Central memory CD8-positive, alpha-beta T cell (primary cell): Measurements from ENCODE around the gene MACF1.
"Not testable (repeated sequence)": the region's sequence is repeated elsewhere in the genome, so short reads cannot be mapped to it uniquely, and the experiment has no call there.

ENCODE experiments used
- ATAC-seq: fragments of 150-1000 bp; cut with Tn5 transposase; replicated peaks from 2 replicates; pipeline ENCODE4 v1.10.0; 2022; ENCODE audit warnings: mild to moderate bottlenecking, moderate FRiP score, moderate number of reproducible peaks; ENCODE audit not compliant: poor library complexity, severe bottlenecking; ENCODE audit errors: extremely low read depth
- DNase-seq, 2 donors: peaks; one replicate each; pipeline ENCODE4 v3.0.0; 2021; ENCODE audit warnings: low spot score in 2 of 2
- H3K27ac Mint-ChIP-seq: one replicate; pipeline ENCODE4 v1.8.0; 2022; ENCODE audit warnings: low read depth, mild to moderate bottlenecking, moderate library complexity, mixed read lengths
- H3K27me3 Mint-ChIP-seq: one replicate; pipeline ENCODE4 v1.8.0; 2022; ENCODE audit warnings: mixed read lengths
- H3K36me3 Mint-ChIP-seq: one replicate; pipeline ENCODE4 v1.8.0; 2022; ENCODE audit warnings: mild to moderate bottlenecking, moderate library complexity, mixed read lengths; ENCODE audit not compliant: insufficient read depth
- H3K4me1 Mint-ChIP-seq: one replicate; pipeline ENCODE4 v1.8.0; 2022; ENCODE audit warnings: mixed read lengths
- H3K4me3 Mint-ChIP-seq: one replicate; pipeline ENCODE4 v1.8.0; 2022; ENCODE audit warnings: mild to moderate bottlenecking, moderate library complexity, mixed read lengths
- H3K9me3 Mint-ChIP-seq: one replicate; pipeline ENCODE4 v1.8.0; 2022; ENCODE audit warnings: mixed read lengths

The MACF1 gene

DNA sequence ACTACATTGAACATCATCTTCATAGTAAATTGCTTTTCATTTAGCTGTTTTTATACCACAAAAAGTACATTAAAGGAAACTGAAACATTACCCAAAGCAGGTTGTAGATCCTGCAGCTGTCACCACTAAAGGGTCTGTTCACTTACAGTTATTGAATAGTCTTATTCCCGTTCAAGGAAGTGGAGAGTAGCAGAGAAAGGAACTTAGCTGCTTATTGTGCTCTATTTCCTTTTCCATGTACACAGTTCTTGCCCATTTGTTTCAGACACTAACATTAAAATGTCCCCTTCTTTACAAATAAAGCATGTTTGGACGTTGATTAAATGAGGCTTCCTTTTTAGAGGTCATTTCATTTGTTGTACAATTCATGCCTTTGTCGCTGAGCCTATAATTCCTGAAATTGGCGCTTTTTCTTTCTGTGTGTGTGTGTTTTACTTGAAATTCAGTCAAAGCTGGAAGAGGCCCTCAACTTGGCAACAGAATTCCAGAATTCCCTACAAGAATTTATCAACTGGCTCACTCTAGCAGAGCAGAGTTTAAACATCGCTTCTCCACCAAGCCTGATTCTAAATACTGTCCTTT lies 242.6 kb downstream of the MACF1 start:
- Mint-ChIP-seq H3K36me3 (peaks cover 92% of the 10 kb centered on the region), H3K27ac (no peak overlapping the region), H3K4me3 (no peak overlapping the region), H3K9me3 (no peaks in the 10 kb centered on the region), H3K4me1 (peaks cover 7% of the 10 kb centered on the region), H3K27me3 (no peaks in the 10 kb centered on the region)
- ATAC-seq (no peak), DNase-seq (no peak)

DNA sequence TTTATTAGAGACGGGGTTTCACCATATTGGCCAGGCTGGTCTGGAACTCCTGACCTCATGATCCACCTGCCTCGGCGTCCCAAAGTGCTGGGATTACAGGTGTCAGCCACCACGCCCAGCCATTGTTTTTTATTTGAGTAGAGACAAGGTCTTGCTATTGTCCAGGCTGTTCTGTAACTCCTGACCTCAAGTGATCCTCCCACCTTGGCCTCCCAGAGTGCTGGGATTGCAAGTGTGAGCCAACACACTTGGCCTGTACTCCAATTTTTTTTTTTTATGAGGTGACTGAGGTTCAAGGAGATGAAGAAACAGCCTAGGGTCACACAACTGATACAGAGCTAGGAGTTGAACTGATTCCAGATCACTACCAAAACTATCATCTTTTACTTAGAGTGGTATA lies 245.5 kb downstream of the MACF1 start:
- DNase-seq, H3K27me3 Mint-ChIP-seq, H3K4me1 Mint-ChIP-seq, ATAC-seq, H3K27ac Mint-ChIP-seq, H3K9me3 Mint-ChIP-seq, H3K4me3 Mint-ChIP-seq: not testable (repeated sequence)
- H3K36me3 Mint-ChIP-seq = peaks cover 88% of the 10 kb centered on the region

DNA sequence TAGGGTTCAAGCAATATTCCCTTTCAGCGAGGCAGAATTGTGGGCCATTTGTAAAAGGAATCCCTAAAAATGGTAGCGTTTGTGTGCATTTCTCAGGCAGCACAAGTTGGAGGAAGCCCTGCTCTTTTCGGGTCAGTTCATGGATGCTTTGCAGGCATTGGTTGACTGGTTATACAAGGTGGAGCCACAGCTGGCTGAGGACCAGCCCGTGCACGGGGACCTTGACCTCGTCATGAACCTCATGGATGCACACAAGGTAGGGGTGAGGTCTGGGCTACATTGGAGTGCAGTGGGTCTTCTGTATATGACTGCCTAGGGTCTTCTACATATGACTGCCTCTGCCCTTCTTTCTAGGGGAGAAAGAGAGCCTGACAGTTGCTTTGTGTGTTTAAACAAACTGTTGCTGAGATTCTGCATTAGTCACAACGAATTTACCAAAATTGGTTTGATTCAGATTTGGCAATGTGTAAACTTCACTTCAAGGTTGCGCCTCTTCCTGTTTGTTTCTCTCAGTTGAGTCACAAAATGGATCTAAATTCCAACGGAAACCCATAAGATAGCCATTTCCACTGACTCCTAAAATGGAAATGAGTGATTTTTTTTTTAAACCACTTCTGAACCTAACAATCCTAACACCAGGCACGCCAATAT lies 246.6 kb downstream of the MACF1 start:
- H3K4me3 Mint-ChIP-seq = no peak overlapping the region
- H3K27me3 Mint-ChIP-seq = no peaks in the 10 kb centered on the region
- DNase-seq = no peak
- ATAC-seq = no peak
- no peaks in the 10 kb centered on the region for H3K9me3 Mint-ChIP-seq
- H3K27ac Mint-ChIP-seq = no peak overlapping the region
- peaks cover 88% of the 10 kb centered on the region for H3K36me3 Mint-ChIP-seq
- H3K4me1 Mint-ChIP-seq = no peaks in the 10 kb centered on the region

DNA sequence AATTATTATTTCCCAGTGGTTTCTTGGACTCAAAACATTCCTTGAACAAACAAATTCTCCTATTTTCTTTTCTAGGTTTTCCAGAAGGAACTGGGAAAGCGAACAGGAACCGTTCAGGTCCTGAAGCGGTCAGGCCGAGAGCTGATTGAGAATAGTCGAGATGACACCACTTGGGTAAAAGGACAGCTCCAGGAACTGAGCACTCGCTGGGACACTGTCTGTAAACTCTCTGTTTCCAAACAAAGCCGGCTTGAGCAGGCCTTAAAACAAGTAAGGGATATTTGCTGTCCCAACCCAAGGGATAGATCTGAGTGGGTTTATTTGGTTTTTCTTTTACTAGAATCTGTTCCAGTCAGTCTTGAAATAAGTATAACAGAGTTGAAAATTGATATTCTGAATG lies 247.6 kb downstream of the MACF1 start:
- DNase-seq (no peak), ATAC-seq (no peak)
- Mint-ChIP-seq H3K4me3 (no peak overlapping the region), H3K9me3 (no peaks in the 10 kb centered on the region), H3K27ac (no peak overlapping the region), H3K36me3 (peaks cover 90% of the 10 kb centered on the region), H3K27me3 (no peaks in the 10 kb centered on the region), H3K4me1 (no peaks in the 10 kb centered on the region)

DNA sequence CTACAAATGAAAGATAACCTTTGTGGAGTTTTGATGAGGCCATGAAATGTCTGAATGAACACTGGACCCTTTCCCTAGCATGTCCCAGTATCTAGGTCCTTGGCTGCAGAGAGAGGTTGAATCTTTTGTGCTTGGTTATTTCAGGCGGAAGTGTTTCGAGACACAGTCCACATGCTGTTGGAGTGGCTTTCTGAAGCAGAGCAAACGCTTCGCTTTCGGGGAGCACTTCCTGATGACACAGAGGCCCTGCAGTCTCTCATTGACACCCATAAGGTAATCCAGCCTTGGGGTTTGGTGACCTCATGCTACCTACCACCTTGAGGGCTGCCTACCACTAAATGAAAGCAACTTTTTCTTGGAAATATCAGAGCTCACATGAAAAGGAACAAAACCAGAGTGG lies 248.0 kb downstream of the MACF1 start:
- no peak overlapping the region for H3K4me3 Mint-ChIP-seq
- no peak overlapping the region for H3K27ac Mint-ChIP-seq
- H3K27me3 Mint-ChIP-seq = no peaks in the 10 kb centered on the region
- ATAC-seq = no peak
- peaks cover 90% of the 10 kb centered on the region for H3K36me3 Mint-ChIP-seq
- H3K4me1 Mint-ChIP-seq = peaks cover 3% of the 10 kb centered on the region
- DNase-seq = no peak
- H3K9me3 Mint-ChIP-seq = no peaks in the 10 kb centered on the region

DNA sequence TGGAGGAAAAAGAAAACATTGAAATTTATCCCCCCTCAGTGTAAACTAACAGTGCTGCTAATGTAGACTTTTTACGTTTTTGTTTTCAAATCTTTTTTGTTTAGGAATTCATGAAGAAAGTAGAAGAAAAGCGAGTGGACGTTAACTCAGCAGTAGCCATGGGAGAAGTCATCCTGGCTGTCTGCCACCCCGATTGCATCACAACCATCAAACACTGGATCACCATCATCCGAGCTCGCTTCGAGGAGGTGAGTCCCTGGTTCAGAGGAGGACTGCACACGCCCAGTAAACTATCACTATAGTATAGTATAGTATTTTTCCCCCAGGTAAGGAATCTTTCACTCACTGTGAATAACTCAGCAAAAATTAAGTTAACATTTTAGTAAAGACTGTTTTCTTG lies 249.1 kb downstream of the MACF1 start:
- Mint-ChIP-seq H3K4me3 (no peak overlapping the region), H3K4me1 (peaks cover 9% of the 10 kb centered on the region), H3K27me3 (no peaks in the 10 kb centered on the region), H3K27ac (no peak overlapping the region), H3K9me3 (no peaks in the 10 kb centered on the region), H3K36me3 (peaks cover 90% of the 10 kb centered on the region)
- ATAC-seq (no peak), DNase-seq (no peak)

DNA sequence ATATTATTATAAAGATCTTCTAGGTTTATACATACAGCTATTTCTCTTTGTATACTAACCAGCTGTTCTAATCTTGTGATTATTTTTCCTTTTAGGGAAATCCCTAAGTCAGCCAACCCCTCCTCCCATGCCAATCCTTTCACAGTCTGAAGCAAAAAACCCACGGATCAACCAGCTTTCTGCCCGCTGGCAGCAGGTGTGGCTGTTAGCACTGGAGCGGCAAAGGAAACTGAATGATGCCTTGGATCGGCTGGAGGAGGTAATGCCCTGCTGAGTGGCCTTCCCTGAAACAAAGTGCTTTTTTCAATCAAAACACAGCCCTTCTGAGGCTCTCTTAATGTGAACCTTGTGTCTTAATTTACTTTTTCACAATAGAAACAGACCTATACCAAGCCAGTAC lies 254.5 kb downstream of the MACF1 start:
- Mint-ChIP-seq H3K27ac (no peak overlapping the region), H3K27me3 (no peaks in the 10 kb centered on the region), H3K4me1 (peaks cover 9% of the 10 kb centered on the region), H3K9me3 (no peaks in the 10 kb centered on the region), H3K36me3 (peaks cover 97% of the 10 kb centered on the region), H3K4me3 (no peak overlapping the region)
- DNase-seq = no peak
- no peak for ATAC-seq

DNA sequence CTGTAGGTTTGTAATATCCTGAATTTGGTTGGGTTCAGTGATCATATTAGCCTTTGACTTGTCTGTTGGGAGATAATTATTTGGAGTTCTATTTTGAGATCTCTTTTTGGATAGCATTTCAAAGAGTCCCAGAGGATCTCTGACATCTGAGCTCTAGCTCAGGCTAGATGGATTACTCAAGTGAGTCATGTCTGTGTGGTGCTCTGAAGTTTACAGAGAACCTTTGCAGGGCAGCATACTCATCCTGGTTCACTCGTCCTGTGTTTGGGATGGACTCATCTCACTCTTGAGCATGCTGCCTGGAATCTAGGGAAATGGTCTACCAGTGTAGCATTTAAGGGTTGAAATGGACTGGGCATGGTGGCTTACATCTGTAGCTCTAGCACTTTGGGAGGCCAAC lies 257.6 kb downstream of the MACF1 start:
- no peaks in the 10 kb centered on the region for H3K9me3 Mint-ChIP-seq
- peaks cover 9% of the 10 kb centered on the region for H3K4me1 Mint-ChIP-seq
- no peaks in the 10 kb centered on the region for H3K27me3 Mint-ChIP-seq
- peaks cover 90% of the 10 kb centered on the region for H3K36me3 Mint-ChIP-seq
- ATAC-seq (no peak), DNase-seq (no peak)
- peak overlapping the region; percentile 61 for H3K27ac Mint-ChIP-seq
- no peak overlapping the region for H3K4me3 Mint-ChIP-seq

DNA sequence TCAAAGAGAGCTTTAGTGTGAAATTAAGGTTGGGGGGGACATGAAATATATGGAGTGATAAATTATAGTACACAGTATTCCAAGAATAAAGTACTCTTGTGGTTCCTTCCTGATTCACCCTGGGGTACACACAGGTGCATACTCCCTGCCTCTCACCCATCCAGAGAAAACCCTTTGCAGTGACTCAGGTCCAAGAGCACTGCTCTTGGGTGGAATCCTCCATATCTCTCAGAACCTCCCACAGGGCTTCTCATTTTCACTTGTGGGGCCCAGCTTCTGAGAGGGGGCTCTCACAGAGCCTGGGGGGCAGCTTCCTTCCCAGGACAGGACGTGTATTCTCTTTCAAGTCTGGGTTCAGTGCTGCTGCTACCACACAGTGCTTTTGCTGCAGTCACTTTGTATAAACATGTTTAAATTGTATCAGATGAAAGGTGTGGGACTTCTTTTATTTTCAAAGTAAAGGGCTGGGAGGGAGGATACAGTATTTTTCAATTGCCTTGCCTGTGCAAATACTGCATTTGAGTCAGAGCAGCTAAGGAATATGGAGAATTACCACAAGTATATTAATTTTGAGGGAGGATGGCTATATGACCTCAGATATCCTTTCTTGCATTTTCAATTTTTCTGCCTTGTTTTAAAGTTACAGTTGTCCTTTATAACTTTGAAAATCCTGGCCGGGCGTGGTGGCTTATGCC lies 262.1 kb downstream of the MACF1 start:
- peak overlapping the region; percentile 55 for H3K27ac Mint-ChIP-seq
- ATAC-seq = no peak
- H3K36me3 Mint-ChIP-seq = peaks cover 78% of the 10 kb centered on the region
- no peaks in the 10 kb centered on the region for H3K9me3 Mint-ChIP-seq
- peaks cover 5% of the 10 kb centered on the region for H3K4me1 Mint-ChIP-seq
- no peaks in the 10 kb centered on the region for H3K27me3 Mint-ChIP-seq
- DNase-seq = no peak
- H3K4me3 Mint-ChIP-seq = no peak overlapping the region

DNA sequence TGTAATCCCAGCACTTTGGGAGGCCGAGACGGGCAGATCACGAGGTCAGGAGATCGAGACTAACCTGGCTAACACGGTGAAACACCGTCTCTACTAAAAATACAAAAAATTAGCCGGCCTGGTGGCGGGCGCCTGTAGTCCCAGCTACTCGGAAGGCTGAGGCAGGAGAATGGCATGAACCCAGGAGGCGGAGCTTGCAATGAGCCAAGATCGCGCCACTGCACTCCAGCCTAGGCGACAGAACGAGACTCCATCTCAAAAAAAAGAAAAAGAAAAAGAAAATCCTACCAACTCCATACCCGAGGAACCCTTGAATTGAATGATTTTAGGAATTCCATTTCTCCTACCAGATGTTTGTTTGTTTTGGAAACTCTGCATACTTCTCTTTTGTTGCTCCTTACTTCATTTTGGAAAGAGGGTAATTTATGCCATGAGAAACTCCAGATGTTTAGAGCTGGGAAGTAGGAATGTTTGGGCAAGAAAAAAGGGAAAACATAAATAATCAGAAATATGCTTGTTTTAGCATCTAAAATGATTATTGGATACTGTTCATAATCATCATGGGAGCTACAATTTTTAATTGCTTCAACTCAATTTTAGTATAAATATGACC lies 262.7 kb downstream of the MACF1 start:
- not testable (repeated sequence) for H3K27me3 Mint-ChIP-seq, H3K27ac Mint-ChIP-seq, ATAC-seq, H3K4me3 Mint-ChIP-seq, DNase-seq, H3K4me1 Mint-ChIP-seq, H3K9me3 Mint-ChIP-seq
- peaks cover 76% of the 10 kb centered on the region for H3K36me3 Mint-ChIP-seq

DNA sequence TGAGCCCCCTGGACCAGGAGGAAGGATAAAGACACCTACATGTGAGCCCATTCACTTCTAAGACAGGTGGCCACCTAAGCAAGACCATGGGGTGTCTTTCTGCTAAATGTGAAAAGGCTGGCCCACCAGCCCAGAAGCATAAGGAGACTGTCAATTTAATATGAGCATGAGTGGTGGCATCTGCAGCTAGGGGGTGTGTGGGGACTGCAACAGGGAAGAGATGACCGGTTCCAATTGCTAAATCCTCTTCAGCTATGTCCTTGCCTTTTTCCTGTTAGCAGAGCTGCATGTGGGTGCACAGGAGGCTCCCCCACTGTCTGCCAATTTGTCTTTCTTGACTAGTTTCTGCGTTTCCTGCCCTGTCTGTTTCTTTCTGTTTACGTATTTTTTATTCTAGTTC lies 264.7 kb downstream of the MACF1 start:
- Mint-ChIP-seq H3K27me3 (no peaks in the 10 kb centered on the region), H3K9me3 (no peaks in the 10 kb centered on the region), H3K36me3 (peaks cover 67% of the 10 kb centered on the region), H3K4me3 (no peak overlapping the region), H3K4me1 (peaks cover 5% of the 10 kb centered on the region), H3K27ac (peak overlapping the region; percentile 11)
- ATAC-seq (no peak), DNase-seq (no peak)

DNA sequence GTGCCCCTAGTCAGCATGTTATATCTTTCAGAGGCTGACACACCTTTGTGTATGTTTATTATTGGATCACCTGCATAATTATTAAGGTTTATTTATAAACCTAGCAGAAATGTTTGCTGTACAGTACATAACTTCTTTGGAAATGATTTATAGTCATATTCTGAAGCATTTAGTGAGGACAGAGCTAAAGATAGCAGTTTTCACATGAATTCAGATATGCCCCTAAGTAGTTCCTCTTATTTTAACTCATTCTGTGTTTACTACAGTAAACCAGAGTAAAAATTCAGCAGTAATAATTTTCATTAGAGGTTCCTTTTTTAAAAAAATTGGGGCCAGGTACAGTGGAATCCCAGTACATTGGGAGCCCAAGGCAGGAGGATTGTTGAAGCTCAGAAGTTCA lies 265.5 kb downstream of the MACF1 start:
- ATAC-seq (no peak), DNase-seq (no peak)
- no peak overlapping the region for H3K4me3 Mint-ChIP-seq
- H3K9me3 Mint-ChIP-seq = no peaks in the 10 kb centered on the region
- H3K4me1 Mint-ChIP-seq = peaks cover 5% of the 10 kb centered on the region
- H3K36me3 Mint-ChIP-seq = peaks cover 63% of the 10 kb centered on the region
- H3K27me3 Mint-ChIP-seq = no peaks in the 10 kb centered on the region
- H3K27ac Mint-ChIP-seq = no peak overlapping the region

DNA sequence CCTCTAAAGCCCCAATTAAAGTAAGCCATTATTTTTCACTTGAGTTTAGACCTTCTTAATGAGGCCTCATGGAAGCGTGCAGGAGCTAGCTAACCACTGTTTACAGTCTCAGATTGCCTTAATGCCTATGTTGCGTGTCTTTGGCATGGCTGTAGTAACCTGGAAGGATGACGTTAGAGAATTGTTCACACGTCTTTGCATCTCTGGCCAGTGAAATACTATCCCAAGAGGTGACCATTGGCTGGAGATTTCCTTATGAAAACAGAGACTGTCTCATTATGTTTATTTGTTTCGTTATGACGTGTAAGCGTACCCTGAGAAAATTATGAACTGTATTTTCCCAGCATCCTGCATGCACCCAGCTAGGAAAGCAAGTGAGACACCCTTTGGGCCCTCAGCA lies 268.3 kb downstream of the MACF1 start:
- peaks cover 5% of the 10 kb centered on the region for H3K4me1 Mint-ChIP-seq
- no peak overlapping the region for H3K27ac Mint-ChIP-seq
- ATAC-seq (no peak), DNase-seq (no peak)
- H3K36me3 Mint-ChIP-seq = peaks cover 63% of the 10 kb centered on the region
- no peak overlapping the region for H3K4me3 Mint-ChIP-seq
- H3K9me3 Mint-ChIP-seq = no peaks in the 10 kb centered on the region
- H3K27me3 Mint-ChIP-seq = no peaks in the 10 kb centered on the region
